DMS 273 treated with DMSO at 0.1 percent for 48 hours (cell line): ENCODE data around the gene TOX3.
A peak's percentile ranks its signal among the peaks of the same experiment; 100 is the strongest.

Source experiments
- DNase-seq: peaks from one replicate; lab custom pipeline; 2025; lab: John Stamatoyannopoulos, UW

Gene TOX3

DNA sequence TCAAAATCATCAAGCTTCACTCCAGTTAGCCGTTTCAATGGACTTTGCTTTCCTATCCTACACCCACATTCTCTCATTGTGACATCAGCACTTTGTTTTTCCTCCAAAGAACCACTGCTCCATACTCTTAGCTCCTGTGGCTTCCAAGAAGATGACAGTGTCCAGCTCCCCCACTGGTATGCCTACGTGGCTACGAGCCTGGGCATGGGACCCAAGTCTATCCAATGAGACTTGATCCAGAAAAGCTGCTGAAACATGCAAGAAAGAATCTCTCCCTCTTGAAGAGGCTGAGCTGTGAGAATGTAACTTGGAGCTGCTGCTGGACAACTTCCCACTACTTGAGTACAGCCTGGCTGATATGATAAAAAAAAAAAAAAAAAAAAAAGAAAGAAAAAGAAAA is 9.4 kb downstream of the TOX3 start:
- DNase-seq: no peak

DNA sequence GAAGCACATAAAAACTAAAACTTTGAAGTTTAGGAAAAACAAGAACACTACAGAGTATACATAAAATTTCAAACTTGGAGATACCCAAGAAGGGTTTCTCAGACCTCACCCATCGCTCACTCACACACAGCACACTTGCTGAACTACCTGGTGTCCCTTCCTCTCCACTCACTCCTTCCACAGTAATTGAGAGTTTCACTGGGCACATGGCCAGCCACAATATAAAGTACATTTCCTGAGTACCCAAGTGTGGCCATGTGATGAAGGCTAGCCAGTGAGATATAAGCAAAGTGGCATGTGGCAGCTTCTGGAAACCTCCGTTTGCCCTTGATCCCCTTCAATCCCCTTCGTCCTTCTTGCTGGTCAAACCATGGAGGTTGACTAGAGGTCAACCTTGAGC is 11.9 kb downstream of the TOX3 start:
- no peak for DNase-seq

DNA sequence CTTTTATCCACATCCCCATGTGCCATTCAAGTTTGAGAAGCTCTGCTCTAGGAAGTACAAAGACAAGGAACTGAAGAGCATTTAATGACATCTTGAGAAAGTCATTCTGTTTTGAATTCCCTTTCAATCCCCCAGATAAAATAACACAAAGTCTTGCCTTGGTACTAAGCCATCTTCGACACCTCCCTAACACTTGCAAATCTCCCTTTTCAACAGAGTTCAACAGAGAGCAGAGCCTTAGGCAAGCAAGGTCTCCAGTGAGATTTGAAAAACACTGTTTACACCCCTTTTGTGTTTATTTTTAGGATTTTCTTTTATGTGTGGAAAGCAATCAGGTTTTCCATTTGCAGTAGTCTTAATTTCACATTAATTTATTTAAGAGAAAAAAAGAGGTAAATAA is 13.6 kb downstream of the TOX3 start:
- no peak for DNase-seq

DNA sequence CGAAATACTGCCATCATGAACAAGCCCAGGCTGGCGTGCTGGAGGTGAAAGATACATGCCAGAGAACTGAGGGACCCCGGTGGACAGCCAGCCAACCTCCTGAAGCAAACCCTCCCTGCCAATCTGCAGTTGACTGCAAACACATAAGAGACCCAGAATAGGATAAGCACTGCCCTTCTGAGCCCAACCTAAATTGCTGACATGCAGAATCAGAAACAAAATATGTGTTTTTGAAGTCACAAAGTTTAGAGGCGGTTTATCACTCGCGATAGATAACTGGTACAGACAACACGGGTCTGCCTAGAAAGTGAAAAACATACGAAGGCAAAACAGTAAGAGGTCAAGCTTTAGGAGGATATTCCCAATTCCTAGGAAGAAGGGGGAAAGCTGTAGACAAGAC is 14.6 kb downstream of the TOX3 start:
- DNase-seq: no peak

DNA sequence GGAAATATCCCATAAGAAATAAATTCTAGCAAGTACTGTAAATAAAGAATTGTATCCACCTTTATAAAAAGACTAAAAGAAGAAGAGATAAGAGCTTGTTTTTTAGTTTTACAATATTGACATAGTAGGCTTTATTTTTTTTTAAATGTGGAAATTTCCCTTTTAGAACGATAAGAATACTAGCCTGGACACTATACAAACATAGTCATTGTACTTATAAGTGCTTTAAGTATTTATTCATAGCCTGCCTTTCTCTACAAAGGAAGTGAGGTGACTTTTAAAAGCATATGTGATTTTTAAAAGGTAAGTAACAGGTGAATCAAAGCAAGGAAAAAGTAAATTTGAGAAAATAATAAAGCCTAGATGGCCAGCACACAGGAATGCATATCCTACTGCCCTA is 17.7 kb downstream of the TOX3 start:
- DNase-seq: no peak

DNA sequence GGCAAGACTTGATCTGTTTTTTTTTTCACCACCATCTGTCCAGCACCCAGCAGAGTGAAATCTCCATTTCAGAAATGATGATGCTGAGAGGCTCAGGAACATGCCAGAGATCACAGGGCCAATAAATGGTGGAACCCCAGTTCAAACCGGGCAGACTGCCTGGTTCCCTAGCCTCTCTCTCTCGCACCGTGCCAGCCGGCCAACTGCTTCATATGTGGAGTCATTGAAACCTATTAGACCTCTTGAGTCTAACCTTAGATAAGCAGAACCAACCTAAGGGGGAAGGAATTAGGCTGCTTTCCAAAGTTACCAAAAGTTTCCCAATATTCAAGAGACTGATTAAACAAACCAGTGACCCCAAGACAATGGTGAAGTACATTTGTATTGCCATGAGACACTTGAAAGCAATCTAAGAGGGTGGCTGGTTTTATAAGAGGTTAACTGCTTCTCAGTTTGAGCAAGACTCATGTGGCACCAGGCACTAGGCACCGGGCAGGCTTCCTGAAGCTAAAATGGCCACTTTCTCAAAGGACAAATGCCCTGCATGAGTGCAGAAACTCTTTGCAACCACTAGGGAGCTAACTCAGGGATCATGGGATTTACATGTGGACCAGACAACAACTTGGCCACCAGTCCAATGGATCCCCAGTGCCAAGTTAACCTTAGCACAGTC is 18.4 kb downstream of the TOX3 start:
- DNase-seq: no peak

DNA sequence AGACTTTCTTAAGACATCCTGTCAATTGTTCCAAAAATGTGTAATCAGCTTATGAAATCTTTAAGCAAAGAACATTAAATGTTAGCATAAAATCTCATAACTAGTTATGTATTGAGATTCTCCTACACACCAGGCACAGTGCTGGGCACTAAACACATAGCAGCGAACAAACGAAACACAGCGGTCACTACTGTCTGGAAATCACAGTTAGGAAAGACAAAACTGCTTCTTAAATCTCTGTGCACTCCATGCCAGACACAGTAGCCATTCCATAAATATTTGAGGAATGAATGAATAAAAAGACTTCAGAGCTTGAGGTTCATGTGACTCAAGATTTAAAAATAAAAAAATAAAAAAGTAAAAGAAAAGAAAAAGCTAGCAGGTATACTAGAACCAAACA is 20.1 kb downstream of the TOX3 start:
- DNase-seq: no peak

DNA sequence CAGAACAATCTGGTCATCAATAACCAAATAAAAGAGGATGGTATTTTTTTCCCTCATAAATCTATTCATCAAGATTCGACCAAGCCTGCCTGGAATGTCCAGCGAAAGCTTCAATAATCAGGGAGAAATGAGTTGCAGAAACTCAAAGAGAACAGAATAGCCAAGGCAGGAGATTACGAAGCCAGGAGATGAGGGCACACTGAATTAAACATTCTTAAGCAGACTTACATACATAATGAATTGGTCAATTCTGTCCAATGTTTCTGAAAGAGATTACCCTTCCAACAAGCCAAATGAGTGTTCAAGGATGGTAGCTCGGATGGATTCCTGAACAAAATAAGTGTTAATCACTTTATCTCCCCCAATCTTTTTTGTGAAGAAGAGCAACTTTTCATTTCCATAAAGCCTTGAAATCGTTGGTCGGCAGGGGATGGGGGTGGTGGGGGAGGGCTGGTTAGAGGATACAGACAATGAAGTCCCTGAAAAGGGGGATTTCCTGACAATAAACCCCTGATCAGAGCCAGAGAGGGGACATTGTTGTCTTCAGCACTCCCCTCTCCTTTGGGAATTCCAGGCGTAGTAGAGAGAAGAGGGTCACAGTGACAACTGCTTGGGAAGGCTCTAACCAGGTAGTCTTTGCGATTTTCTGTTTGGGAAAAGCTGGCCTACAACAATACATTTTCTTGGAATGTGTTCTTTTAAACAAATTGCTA is 20.7 kb downstream of the TOX3 start:
- DNase-seq: no peak

DNA sequence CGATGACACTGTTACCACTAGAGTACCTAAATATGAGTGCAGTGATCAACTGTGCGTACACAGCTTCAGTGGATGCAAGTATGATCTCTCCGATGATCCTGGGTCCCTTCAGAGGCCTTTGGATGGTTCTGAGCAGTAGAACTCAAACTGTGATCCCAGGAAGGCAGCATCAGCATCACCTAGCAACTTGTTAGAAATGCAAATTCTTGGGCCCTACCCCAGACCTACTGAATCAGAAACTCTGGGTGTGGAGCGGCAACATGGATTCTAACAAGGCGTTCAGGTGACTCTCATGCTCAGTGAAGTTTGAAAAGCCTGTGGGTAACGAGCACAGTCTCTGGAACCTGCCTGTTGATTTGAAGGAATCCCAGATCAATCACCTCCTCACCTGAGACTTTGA is 25.4 kb downstream of the TOX3 start:
- no peak for DNase-seq

DNA sequence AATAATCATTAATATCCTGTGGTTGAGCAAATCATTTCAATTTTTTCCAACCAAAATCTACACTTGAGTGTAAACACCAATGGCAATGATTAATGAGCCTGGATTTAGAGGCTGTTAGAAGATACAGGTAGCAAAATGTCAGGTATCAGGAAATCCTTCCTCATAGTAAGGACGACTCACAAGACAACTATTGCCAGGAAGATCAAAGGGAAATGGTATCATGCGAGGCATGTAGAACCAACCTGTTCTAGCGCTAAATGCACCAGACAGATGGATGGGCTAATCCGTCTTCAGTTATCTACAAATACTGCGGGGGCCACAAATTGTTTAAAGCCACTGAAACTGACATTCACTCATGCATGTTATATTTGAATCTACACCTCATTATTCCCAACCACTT is 28.1 kb downstream of the TOX3 start:
- DNase-seq: no peak

DNA sequence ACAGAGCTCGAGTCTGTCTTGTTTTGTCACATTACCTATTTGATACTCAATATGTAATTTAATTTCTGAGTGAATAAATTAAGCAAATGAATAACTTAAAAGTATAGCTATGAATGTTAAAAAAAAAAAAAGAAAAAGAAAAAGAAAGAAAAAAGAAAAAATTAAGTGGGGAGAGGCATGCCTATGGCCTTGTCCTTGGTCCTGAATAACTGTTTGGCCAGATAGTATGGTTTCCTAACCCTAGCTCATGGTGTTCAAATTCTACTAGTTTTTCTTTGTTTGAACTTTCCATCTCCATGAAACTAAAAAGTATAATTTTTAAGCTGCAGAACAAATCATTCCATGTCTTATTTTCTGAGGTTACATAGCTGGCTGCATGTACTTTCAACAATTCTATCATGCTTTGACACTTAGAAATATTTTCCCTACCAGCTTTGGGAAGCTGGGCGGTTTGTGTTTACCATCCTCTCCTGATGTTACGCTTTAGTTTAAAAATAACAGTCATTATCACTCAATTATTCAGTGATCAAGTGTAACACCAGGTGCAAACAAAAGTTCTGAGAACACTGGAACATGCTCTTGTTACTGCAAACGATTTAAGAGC is 31.8 kb downstream of the TOX3 start:
- no peak for DNase-seq

DNA sequence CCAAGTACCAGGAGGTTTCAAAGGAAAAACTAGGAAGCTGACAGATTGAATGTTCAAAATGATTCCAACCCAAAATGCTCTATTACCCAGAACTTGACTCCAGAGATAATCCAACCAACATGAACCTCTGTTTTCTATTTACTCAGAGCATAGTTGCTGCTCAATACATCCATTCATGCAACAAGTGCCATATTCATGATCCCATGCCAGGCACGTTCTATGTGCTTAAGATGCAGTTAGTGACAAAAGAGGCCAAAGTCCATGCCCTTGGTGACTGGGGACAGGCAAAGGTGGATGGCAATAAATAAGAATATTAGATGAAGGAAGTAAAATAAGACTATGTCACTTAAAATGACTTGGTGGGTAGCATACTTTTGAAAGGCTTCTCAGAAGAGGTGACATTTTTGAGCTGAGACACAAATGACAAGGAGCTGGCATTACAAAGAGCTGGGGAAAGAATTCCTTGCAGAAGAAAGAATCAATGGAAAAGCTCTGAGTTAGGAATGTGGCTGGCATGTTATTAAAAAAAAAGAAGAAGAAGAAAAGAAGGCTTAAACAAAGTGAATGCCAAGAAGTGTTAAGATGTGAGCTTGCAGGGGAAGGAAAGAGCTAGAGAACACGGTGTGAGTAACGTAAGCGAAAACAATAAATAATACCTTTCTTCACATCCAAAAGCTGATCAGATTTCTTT is 34.5 kb downstream of the TOX3 start:
- DNase-seq: no peak

DNA sequence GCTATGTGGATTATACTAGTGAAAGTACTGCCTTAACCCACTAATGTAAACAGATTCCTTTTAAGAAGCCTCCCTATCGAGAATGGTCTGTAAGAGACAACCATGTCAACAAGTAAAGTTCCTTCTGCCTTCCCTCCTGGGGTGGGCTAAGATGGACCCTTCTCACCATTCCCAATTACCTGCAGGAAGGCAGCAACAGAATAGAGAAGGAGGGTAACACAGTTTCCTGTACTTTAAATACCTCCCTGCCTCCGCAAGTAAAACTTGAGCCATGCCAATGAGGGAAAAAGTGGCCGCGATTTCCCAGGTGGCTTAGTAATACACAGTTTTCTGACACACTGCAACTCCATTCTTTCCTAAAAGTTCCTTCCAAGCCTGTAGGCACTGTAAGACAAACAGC is 45.2 kb downstream of the TOX3 start:
- no peak for DNase-seq

DNA sequence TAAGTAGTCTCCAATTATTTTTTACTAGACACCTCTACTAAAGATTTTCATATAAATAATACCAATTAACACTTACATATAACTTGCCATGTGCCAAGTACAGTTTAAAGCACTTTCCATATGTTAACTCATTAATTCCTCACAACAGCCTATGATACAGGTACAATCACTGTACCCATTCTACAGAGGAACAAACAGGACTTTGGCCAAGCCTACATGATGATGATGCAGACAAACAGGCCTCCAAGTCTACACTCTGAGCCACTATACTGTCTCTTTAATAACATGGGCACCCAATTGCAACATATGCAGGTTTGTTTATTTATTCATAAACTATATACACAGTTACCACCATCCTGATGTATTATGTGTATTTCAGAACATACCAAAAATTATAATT is 46.0 kb downstream of the TOX3 start:
- DNase-seq: no peak

DNA sequence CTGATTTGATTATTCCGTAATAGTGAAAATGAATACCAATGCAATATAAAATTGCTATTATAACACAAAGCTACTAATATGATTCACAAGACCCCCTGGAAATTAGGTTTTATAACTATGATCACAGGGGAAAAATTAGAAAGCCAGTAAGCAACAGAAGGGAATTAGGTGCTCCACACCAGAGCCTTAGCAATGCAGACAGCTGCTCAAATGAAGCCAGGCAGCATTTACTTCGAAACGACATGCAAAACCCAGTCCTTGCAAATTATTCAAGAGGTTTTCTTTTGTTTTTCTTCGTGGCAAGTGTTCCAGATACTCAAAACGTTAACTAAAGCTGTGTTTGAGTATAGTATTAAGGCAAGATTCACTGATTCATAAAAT is 47.9 kb downstream of the TOX3 start:
- no peak for DNase-seq

DNA sequence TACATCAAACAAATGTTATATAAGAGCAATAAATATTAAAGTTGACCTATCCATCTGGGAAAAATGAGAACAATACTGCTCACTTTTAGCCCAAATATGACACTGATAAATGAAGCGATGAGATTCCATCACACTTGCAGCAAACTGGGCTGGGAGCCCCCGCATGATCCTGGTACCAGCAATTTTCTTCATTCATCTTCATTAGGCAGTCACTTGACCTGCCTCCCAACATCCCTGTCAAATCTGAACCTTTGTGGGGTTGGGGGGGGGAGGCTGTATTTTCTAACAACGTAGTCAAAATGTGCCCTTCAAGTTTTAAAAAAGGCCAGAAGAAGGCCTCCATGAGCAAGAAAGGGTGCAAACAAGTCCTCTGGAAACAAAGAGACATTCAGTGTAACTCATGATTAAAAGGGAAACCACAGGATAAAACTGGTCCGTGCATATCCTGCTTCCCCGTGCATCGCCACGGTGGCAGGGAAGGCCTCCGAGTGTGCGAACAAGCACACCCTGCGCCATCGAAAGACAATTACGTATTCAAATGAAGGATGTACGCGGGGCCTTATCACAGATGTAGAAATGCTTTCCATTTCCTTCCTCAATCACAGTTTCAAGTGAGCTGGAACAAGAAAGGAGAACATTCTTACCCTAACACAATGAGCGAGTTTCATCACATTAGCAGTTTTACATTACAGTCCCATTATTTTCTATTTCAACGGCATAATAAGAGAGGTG is 48.4 kb downstream of the TOX3 start:
- DNase-seq: no peak

DNA sequence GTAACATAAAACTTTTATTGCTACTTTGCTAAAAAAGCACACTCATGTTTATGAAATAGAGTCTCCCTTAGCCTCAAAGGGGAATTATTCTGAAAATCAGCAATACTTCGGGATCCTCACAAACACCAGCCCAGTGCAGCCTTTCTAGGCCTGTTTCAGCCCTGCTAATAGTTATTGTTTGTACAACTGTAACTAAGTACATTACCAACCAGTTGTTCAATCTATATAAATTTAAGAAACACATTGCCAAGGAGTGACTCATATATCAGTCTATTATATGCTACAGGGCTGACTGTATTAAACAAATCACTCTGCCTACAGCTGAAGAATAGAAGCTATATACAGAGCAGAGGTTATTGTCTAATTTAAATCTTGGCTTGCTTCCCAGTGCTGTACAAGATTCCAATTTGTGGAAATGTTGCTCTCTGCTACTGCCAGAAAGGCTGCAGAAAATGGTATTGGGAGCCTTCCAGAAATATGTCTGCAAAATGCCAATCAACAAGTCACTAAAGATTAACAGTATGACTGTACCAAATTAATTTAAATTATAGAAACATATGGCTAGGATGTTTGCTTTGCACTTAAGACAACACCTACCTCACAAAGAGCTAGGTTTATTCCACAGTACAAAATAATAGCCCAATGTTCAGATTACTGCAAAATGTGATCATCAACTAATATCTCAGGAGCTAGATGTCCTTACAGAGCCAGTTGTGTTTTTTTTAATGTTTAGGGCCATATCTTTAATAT is 49.7 kb downstream of the TOX3 start:
- peak; percentile 72 for DNase-seq

DNA sequence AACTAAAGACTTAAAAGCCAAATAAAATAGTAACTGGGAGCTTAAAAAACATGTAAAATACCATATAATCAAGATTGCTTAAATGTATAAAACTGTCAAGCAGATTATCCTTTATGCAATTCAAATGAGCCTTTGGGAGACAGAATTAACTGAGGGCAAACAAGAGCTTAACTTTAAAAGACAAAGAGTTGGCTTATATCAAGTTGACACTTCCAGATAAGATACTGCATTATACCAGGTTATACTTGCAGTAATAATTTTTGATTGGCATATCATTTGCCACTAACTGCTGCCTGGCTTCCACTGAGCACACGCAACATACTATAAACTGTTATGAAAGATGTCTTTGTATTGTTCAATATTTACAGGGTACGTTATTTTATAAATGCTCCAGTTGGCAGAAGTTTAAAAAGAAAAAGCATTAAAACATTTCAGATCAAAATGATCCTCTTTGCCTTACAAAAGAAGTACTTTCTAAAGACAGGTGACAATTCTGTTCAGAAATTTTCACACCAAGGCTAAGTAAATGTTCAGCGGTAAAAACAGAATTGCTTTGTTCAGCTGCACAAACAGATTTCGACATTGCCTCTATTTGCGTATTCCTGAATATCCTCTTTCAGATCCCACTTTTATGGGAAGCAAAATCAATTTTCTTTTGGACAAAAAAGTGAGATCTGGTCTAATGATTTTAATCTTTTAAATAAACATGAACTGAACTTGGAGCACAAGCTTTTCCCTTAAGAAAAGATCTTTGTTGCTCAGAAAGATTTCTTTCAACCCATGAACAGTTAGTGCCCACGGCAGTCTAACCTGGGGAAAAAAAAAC is 50.7 kb downstream of the TOX3 start:
- DNase-seq: no peak

DNA sequence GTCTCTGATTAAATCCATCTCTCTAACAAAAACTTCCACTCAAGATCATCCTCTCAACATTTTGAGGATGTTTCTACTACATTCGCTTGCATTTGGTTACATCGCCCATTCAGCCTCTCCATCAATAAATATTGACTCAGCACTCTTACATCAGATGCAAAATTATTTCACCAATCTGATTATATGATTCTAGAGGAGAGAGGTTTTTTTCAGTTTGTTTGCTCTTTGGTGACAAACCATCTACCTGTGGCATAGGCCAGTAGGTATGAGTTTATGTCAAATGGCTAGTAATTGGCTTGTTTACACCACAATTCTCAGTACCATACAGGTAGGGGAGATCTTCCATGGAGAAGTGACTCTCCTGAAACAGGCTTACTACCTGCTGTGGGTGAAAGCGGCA is 52.3 kb downstream of the TOX3 start:
- no peak for DNase-seq

DNA sequence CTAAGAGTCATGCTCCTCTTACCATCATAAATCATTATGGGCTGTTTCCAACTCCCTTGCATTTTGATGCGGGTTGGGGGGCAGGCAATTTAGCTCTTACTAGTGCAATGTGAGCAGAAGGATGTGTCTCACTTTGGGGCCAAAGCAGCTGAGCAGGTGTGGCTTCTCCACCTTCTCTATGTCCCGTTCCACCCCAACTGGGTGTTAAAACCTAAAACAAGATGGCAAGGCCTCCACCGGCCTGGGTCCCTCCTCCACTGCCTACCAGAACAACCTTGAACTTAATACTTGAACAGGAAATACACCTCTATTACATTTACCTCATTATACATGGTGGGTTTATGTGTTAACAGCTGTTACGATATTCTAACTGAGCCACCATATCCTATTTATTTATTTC is 52.8 kb downstream of the TOX3 start:
- no peak for DNase-seq
